Suprapubic skin (tissue), 4 donors: ENCODE measurements around the gene GPX8.

ENCODE experiments used
- CTCF ChIP-seq, 2 donors: fragments of 200-600 bp in 1 of 2; fragments of 450-650 bp in 1 of 2; sonication (generic) in 1 of 2; IDR thresholded peaks; one replicate each; pipeline ENCODE4 v1.5.1; 2016 to 2019; ENCODE audit warnings: antibody characterized with exemption in 2 of 2, mild to moderate bottlenecking in 1 of 2, moderate library complexity in 1 of 2
- EP300 ChIP-seq: sonication (generic); formaldehyde crosslinking; IDR thresholded peaks from one replicate; pipeline ENCODE4 v1.6.1; 2017; ENCODE audit warnings: antibody characterized with exemption
- POLR2AphosphoS5 ChIP-seq, 3 donors: sonication (generic); formaldehyde crosslinking; IDR thresholded peaks; one replicate each; pipeline ENCODE4 v1.6.1; 2017; ENCODE audit warnings: antibody characterized with exemption in 3 of 3

GRCh38 chr5:55149308-55149795, 10.6 kb upstream of the GPX8 start:
- no peak for TF ChIP-seq CTCF (IDR thresholded peaks at IDR 0.05)
- TF ChIP-seq POLR2AphosphoS5 (IDR thresholded peaks at IDR 0.05) = no peak
- TF ChIP-seq EP300 = no peak
